ENCODE results near the gene CCR7. TPM values are rescaled to one million over a fixed set of nuclear protein-coding genes. Genes with fewer than 3 reads are reported as not detected.

Gene CCR7
- total and polyA plus RNA-seq, 2 of the 4 experiments (the other 2 are of a cell fraction) = 0.14 to 0.36 TPM

DNA sequence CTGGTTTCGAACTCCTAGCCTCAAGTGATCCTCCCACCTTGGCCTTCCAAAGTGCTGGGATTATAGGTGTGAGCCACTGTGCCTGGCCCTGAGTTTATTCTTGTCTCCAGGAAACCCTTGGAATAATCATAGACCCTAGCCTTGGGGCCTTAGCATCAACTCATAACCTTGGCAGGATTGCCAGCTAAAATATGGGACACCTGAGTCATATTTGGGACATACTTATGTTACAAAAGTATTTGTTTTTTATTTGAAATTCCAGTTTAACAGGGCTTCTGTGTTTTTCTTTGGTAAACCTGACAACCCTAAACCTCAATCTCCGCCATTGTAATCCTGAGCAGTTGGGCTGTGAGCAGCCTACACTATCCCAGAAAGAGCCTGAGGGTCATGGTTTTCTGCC, 35.3 kb downstream of the CCR7 start:
- WGBS, 2 experiments (ENCODE audit: extremely low coverage in 2 of 2, insufficient read length in 1 of 2) = no CpG with 5 or more reads among the region's 2 CpGs
- CTCF ChIA-PET = no interaction called here

More for the DNA sequence above, 35.3 kb downstream of the CCR7 start:
- Histone ChIP-seq H4K5ac (ENCODE audit: low read depth, low read length) (no peak overlapping the region; the same call in 1 of the 2 replicates), H2BK5ac (ENCODE audit: low read depth, low read length, poor library complexity, severe bottlenecking) (peak overlapping the region; percentile 34), H4K20me1 (ENCODE audit: insufficient read depth, low read length) (no peaks in the 10 kb centered on the region), H2AFZ (replicated peaks; ENCODE audit: low read length, poor library complexity) (no peak overlapping the region), H2BK15ac (ENCODE audit: low read depth, low read length) (peak overlapping the region; percentile 72; the same call in 2 of the 3 replicates), H2BK20ac (ENCODE audit: low read depth, low read length) (peak overlapping the region; percentile 69; the same call in 1 of the 2 replicates), H3K9me3 (ENCODE audit: control insufficient read depth, insufficient read depth, low read length) (peaks cover 2% of the 10 kb centered on the region; the same call in 1 of the 2 replicates), H2AK5ac (ENCODE audit: low read depth, low read length) (peak overlapping the region; percentile 92), H3K4me3 (ENCODE audit: insufficient read depth, low read depth, low read length) (no peak overlapping the region), H3K56ac (ENCODE audit: extremely low read depth, insufficient read depth, low read length) (no peak overlapping the region), H3K27me3 (ENCODE audit: control insufficient read depth, insufficient read depth, low read length) (no peaks in the 10 kb centered on the region), H4K91ac (ENCODE audit: insufficient read depth, low read depth, low read length) (peak overlapping the region; percentile 58; the same call in 1 of the 2 replicates), H3K27ac (ENCODE audit: insufficient read depth, low read length) (no peak overlapping the region), H3K4me1 (ENCODE audit: control insufficient read depth, insufficient read depth, low read length) (peaks cover 31% of the 10 kb centered on the region), H3K36me3 (ENCODE audit: control insufficient read depth, insufficient read depth, low read length) (no peaks in the 10 kb centered on the region), H3K14ac (replicated peaks; ENCODE audit: low read depth, low read length) (peak overlapping the region; percentile 3; the same call in 1 of the 2 replicates), H3K9me1 (ENCODE audit: insufficient read depth, low read length) (peaks cover 13% of the 10 kb centered on the region), H2BK120ac (ENCODE audit: low read depth, low read length) (peak overlapping the region; percentile 41), H3K4me2 (ENCODE audit: low read depth, low read length) (no peak overlapping the region), H3K4ac (ENCODE audit: low read depth, low read length) (peak overlapping the region; percentile 65; the same call in 1 of the 2 replicates), H2AK9ac (replicated peaks; ENCODE audit: low read depth, low read length, poor library complexity) (no peak overlapping the region), H3K9ac (ENCODE audit: low read depth, low read length) (no peak overlapping the region), H3K23ac (ENCODE audit: low read depth, low read length) (no peak overlapping the region), H3K18ac (ENCODE audit: low read depth, low read length) (peak overlapping the region; percentile 13; the same call in 1 of the 2 replicates), H4K8ac (ENCODE audit: low read depth in 2 of 2, low read length in 2 of 2) (no peak overlapping the region), H3K79me1 (ENCODE audit: low read depth in 1 of 2, low read length in 2 of 2) (0 out of 4 replicates have a peak, but pooled peaks cover 0 to 12% of the 10 kb centered on the region in 2 experiments)
- ATAC-seq (ENCODE audit: low read depth) (no peak), DNase-seq (no peak)
- POLR2A ChIA-PET (ENCODE audit: unreplicated experiment) = no interaction called here
- in situ Hi-C loops (cut with MboI; ENCODE audit: low sequenced_read_pairs) (loop anchor here (5.0 kb wide), 2 partner anchors 88 to 168 kb away; partner anchors contain the start of genes GJD3 and IGFBP4), intact Hi-C loops (cut with micrococcal nuclease) (loop anchor here (5.0 kb wide), 1 partner anchor 228 kb away; no protein-coding TSS in a partner anchor), dilution Hi-C loops (cut with HindIII; ENCODE audit: low sequenced_read_pairs, unreplicated experiment) (no loop called here)
- no TSS peak for BruUV-seq (replicated peaks)
- TF ChIP-seq MXI1 (IDR thresholded peaks at IDR 0.05; ENCODE audit: borderline replicate concordance, low read depth, low read length) (no peak), MAFK (IDR thresholded peaks at IDR 0.05; ENCODE audit: low read depth, low read length) (no peak), POLR2A (IDR thresholded peaks at IDR 0.05; ENCODE audit: low read depth, low read length) (no peak), CHD1 (IDR thresholded peaks at IDR 0.05; ENCODE audit: low read depth, low read length) (no peak), ELK1 (IDR thresholded peaks at IDR 0.05; ENCODE audit: borderline replicate concordance, low read depth, low read length) (no peak), FOS (IDR thresholded peaks at IDR 0.05; ENCODE audit: low read depth, low read length) (no peak), SMC3 (IDR thresholded peaks at IDR 0.05; ENCODE audit: low read depth, low read length) (no peak), RFX5 (IDR thresholded peaks at IDR 0.05; ENCODE audit: low read depth, low read length) (no peak), RAD21 (IDR thresholded peaks at IDR 0.05; ENCODE audit: low read length) (no peak), BHLHE40 (IDR thresholded peaks at IDR 0.05; ENCODE audit: low read depth, low read length) (no peak), NFE2L2 (IDR thresholded peaks at IDR 0.05; ENCODE audit: low read depth, low read length) (no peak), RCOR1 (IDR thresholded peaks at IDR 0.05; ENCODE audit: insufficient replicate concordance, low read length) (no peak), CEBPB (IDR thresholded peaks at IDR 0.05; ENCODE audit: low read depth, low read length) (no peak)
- TF ChIP-seq, protein P1, sequence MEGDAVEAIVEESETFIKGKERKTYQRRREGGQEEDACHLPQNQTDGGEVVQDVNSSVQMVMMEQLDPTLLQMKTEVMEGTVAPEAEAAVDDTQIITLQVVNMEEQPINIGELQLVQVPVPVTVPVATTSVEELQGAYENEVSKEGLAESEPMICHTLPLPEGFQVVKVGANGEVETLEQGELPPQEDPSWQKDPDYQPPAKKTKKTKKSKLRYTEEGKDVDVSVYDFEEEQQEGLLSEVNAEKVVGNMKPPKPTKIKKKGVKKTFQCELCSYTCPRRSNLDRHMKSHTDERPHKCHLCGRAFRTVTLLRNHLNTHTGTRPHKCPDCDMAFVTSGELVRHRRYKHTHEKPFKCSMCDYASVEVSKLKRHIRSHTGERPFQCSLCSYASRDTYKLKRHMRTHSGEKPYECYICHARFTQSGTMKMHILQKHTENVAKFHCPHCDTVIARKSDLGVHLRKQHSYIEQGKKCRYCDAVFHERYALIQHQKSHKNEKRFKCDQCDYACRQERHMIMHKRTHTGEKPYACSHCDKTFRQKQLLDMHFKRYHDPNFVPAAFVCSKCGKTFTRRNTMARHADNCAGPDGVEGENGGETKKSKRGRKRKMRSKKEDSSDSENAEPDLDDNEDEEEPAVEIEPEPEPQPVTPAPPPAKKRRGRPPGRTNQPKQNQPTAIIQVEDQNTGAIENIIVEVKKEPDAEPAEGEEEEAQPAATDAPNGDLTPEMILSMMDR (conservative IDR thresholded peaks at IDR 0.05; ENCODE audit: low read depth, low read length) = no peak
- TF ChIP-seq, protein P2, sequence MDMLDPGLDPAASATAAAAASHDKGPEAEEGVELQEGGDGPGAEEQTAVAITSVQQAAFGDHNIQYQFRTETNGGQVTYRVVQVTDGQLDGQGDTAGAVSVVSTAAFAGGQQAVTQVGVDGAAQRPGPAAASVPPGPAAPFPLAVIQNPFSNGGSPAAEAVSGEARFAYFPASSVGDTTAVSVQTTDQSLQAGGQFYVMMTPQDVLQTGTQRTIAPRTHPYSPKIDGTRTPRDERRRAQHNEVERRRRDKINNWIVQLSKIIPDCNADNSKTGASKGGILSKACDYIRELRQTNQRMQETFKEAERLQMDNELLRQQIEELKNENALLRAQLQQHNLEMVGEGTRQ (IDR thresholded peaks at IDR 0.05; ENCODE audit: low read depth, low read length) = no peak

All from IMR-90 (cell line).